ENCODE results near the gene WNT3. TPM values are rescaled to one million over a fixed set of nuclear protein-coding genes. Genes with fewer than 3 reads are reported as not detected.

The WNT3 gene
- 1 to 10 TPM; 4.0 to 5.0 TPM for total RNA-seq
- 10 to 100 TPM; 16.4 to 17.1 TPM for polyA plus RNA-seq (ENCODE audit: insufficient read length in 2 of 2)
- long read RNA-seq, donor 1, partial matches to known transcripts = 0 of 3 reads
- long read RNA-seq, donor 1, other reads (novel, unspliced or antisense) = 0 of 3 reads
- long read RNA-seq, donor 2, partial matches to known transcripts = 0 of 1 reads
- long read RNA-seq, donor 2, other reads (novel, unspliced or antisense) = 0 of 1 reads
- long read RNA-seq, donor 3, partial matches to known transcripts = 0 of 1 reads
- long read RNA-seq, donor 3, other reads (novel, unspliced or antisense) = 0 of 1 reads
- long read RNA-seq, donor 4 = 0 reads

GRCh38 chr17:46818316-46818928 lies at the start of gene WNT3:
WNT3 (minus strand) TSS chr17:46818692; CDS start chr17:46818597, 95 bp downstream.
- Histone ChIP-seq H3K27ac (ENCODE audit: low read depth, low read length) (peak within 1 kb of the TSS; percentile 10), H3K4me1 (ENCODE audit: control insufficient read depth, insufficient read depth, low read length) (peaks cover 51% of the 10 kb centered on the region), H3K27me3 (ENCODE audit: control insufficient read depth, insufficient read depth, low read length) (peaks cover 62% of the 10 kb centered on the region), H3K9me3 (ENCODE audit: control insufficient read depth, insufficient read depth, low read length) (no peaks in the 10 kb centered on the region), H3K36me3 (ENCODE audit: control insufficient read depth, insufficient read depth, low read length) (peaks cover 11% of the 10 kb centered on the region), H3K4me3 (ENCODE audit: low read depth, low read length) (peak within 1 kb of the TSS; percentile 36)
- peak in 2 of 6 donors; percentile 64 to 87 for DNase-seq (ENCODE audit: low read depth in 4 of 6, low spot score in 6 of 6)
- WGBS (ENCODE audit: insufficient coverage) = 1% methylated on average over 45 of the region's 47 CpGs

GRCh38 chr17:46866747-46867146 lies 48.3 kb upstream of the WNT3 start:
- DNase-seq (ENCODE audit: low read depth in 4 of 6, low spot score in 6 of 6) = no peak
- Histone ChIP-seq H3K4me1 (ENCODE audit: control insufficient read depth, insufficient read depth, low read length) (peaks cover 11% of the 10 kb centered on the region), H3K9me3 (ENCODE audit: control insufficient read depth, insufficient read depth, low read length) (no peaks in the 10 kb centered on the region), H3K36me3 (ENCODE audit: control insufficient read depth, insufficient read depth, low read length) (no peaks in the 10 kb centered on the region), H3K27me3 (ENCODE audit: control insufficient read depth, insufficient read depth, low read length) (no peaks in the 10 kb centered on the region), H3K4me3 (ENCODE audit: low read depth, low read length) (no peak overlapping the region), H3K27ac (ENCODE audit: low read depth, low read length) (no peak overlapping the region)

- Histone ChIP-seq H3K9me3 (ENCODE audit: control insufficient read depth, insufficient read depth, low read length) (no peaks in the 10 kb centered on the region), H3K27me3 (ENCODE audit: control insufficient read depth, insufficient read depth, low read length) (no peaks in the 10 kb centered on the region), H3K4me1 (ENCODE audit: control insufficient read depth, insufficient read depth, low read length) (peaks cover 11% of the 10 kb centered on the region), H3K36me3 (ENCODE audit: control insufficient read depth, insufficient read depth, low read length) (no peaks in the 10 kb centered on the region), H3K27ac (ENCODE audit: low read depth, low read length) (no peak overlapping the region), H3K4me3 (ENCODE audit: low read depth, low read length) (no peak overlapping the region)
- 74% methylated on average over 6 of the region's 8 CpGs for WGBS (ENCODE audit: insufficient coverage)
- DNase-seq (ENCODE audit: low read depth in 4 of 6, low spot score in 6 of 6) = no peak
These were observed 47.8 kb upstream of the WNT3 start for GRCh38 chr17:46866325-46866724.

GRCh38 chr17:46865100-46865499 lies 46.6 kb upstream of the WNT3 start:
- Histone ChIP-seq H3K9me3 (ENCODE audit: control insufficient read depth, insufficient read depth, low read length) (no peaks in the 10 kb centered on the region), H3K27me3 (ENCODE audit: control insufficient read depth, insufficient read depth, low read length) (no peaks in the 10 kb centered on the region), H3K4me1 (ENCODE audit: control insufficient read depth, insufficient read depth, low read length) (peaks cover 11% of the 10 kb centered on the region), H3K4me3 (ENCODE audit: low read depth, low read length) (no peak overlapping the region), H3K27ac (ENCODE audit: low read depth, low read length) (no peak overlapping the region), H3K36me3 (ENCODE audit: control insufficient read depth, insufficient read depth, low read length) (no peaks in the 10 kb centered on the region)
- WGBS (ENCODE audit: insufficient coverage) = 27% methylated on average over 2 of the region's 8 CpGs
- peak in 2 of 6 donors; percentile 38 to 64 for DNase-seq (ENCODE audit: low read depth in 4 of 6, low spot score in 6 of 6)

GRCh38 chr17:46863383-46864121 lies 45.1 kb upstream of the WNT3 start:
- H3K9me3 ChIP-seq (ENCODE audit: control insufficient read depth, insufficient read depth, low read length) = no peaks in the 10 kb centered on the region
- 90% methylated on average over 8 of the region's 8 CpGs for WGBS (ENCODE audit: insufficient coverage)
- no peak for DNase-seq (ENCODE audit: low read depth in 4 of 6, low spot score in 6 of 6)
- peaks cover 11% of the 10 kb centered on the region for H3K4me1 ChIP-seq (ENCODE audit: control insufficient read depth, insufficient read depth, low read length)
- no peaks in the 10 kb centered on the region for H3K27me3 ChIP-seq (ENCODE audit: control insufficient read depth, insufficient read depth, low read length)
- no peak overlapping the region for H3K27ac ChIP-seq (ENCODE audit: low read depth, low read length)
- no peaks in the 10 kb centered on the region for H3K36me3 ChIP-seq (ENCODE audit: control insufficient read depth, insufficient read depth, low read length)
- no peak overlapping the region for H3K4me3 ChIP-seq (ENCODE audit: low read depth, low read length)

- Histone ChIP-seq H3K27me3 (ENCODE audit: control insufficient read depth, insufficient read depth, low read length) (no peaks in the 10 kb centered on the region), H3K36me3 (ENCODE audit: control insufficient read depth, insufficient read depth, low read length) (no peaks in the 10 kb centered on the region), H3K4me1 (ENCODE audit: control insufficient read depth, insufficient read depth, low read length) (peaks cover 11% of the 10 kb centered on the region), H3K9me3 (ENCODE audit: control insufficient read depth, insufficient read depth, low read length) (no peaks in the 10 kb centered on the region), H3K27ac (ENCODE audit: low read depth, low read length) (no peak overlapping the region), H3K4me3 (ENCODE audit: low read depth, low read length) (no peak overlapping the region)
- no peak for DNase-seq (ENCODE audit: low read depth in 4 of 6, low spot score in 6 of 6)
- WGBS (ENCODE audit: insufficient coverage) = 28% methylated on average over 13 of the region's 13 CpGs
These were observed 44.5 kb upstream of the WNT3 start for GRCh38 chr17:46862949-46863348.

GRCh38 chr17:46859996-46860395 lies 41.5 kb upstream of the WNT3 start:
- Histone ChIP-seq H3K27ac (ENCODE audit: low read depth, low read length) (no peak overlapping the region), H3K36me3 (ENCODE audit: control insufficient read depth, insufficient read depth, low read length) (no peaks in the 10 kb centered on the region), H3K4me3 (ENCODE audit: low read depth, low read length) (no peak overlapping the region), H3K4me1 (ENCODE audit: control insufficient read depth, insufficient read depth, low read length) (peaks cover 5% of the 10 kb centered on the region), H3K27me3 (ENCODE audit: control insufficient read depth, insufficient read depth, low read length) (no peaks in the 10 kb centered on the region), H3K9me3 (ENCODE audit: control insufficient read depth, insufficient read depth, low read length) (no peaks in the 10 kb centered on the region)
- no peak for DNase-seq (ENCODE audit: low read depth in 4 of 6, low spot score in 6 of 6)
- 88% methylated on average over 5 of the region's 5 CpGs for WGBS (ENCODE audit: insufficient coverage)

GRCh38 chr17:46857600-46857999 lies 39.1 kb upstream of the WNT3 start:
- H3K4me3 ChIP-seq (ENCODE audit: low read depth, low read length) = no peak overlapping the region
- H3K36me3 ChIP-seq (ENCODE audit: control insufficient read depth, insufficient read depth, low read length) = no peaks in the 10 kb centered on the region
- WGBS (ENCODE audit: insufficient coverage) = 100% methylated on average over 1 of the region's 1 CpG
- peaks cover 4% of the 10 kb centered on the region for H3K27me3 ChIP-seq (ENCODE audit: control insufficient read depth, insufficient read depth, low read length)
- DNase-seq (ENCODE audit: low read depth in 4 of 6, low spot score in 6 of 6) = no peak
- no peak overlapping the region for H3K27ac ChIP-seq (ENCODE audit: low read depth, low read length)
- no peaks in the 10 kb centered on the region for H3K4me1 ChIP-seq (ENCODE audit: control insufficient read depth, insufficient read depth, low read length)
- H3K9me3 ChIP-seq (ENCODE audit: control insufficient read depth, insufficient read depth, low read length) = no peaks in the 10 kb centered on the region

- no peaks in the 10 kb centered on the region for H3K36me3 ChIP-seq (ENCODE audit: control insufficient read depth, insufficient read depth, low read length)
- no peak overlapping the region for H3K27ac ChIP-seq (ENCODE audit: low read depth, low read length)
- no peak overlapping the region for H3K4me3 ChIP-seq (ENCODE audit: low read depth, low read length)
- WGBS (ENCODE audit: insufficient coverage) = 79% methylated on average over 3 of the region's 4 CpGs
- H3K4me1 ChIP-seq (ENCODE audit: control insufficient read depth, insufficient read depth, low read length) = peaks cover 14% of the 10 kb centered on the region
- H3K27me3 ChIP-seq (ENCODE audit: control insufficient read depth, insufficient read depth, low read length) = peaks cover 23% of the 10 kb centered on the region
- no peak for DNase-seq (ENCODE audit: low read depth in 4 of 6, low spot score in 6 of 6)
- H3K9me3 ChIP-seq (ENCODE audit: control insufficient read depth, insufficient read depth, low read length) = no peaks in the 10 kb centered on the region
These were observed 36.5 kb upstream of the WNT3 start for GRCh38 chr17:46854948-46855347.
